MCF 10A (cell line): ENCODE measurements around the gene BICC1. TPM values are rescaled to one million over a fixed set of nuclear protein-coding genes. Genes with fewer than 3 reads are reported as not detected.
A peak's percentile ranks its signal among the peaks of the same experiment; 100 is the strongest.

Experiments used
- BruUV-seq: library from RNA; stranded (reverse); fragments of 400-500 nt; replicated peaks from 2 replicates; lab custom pipeline; 2021; lab: Mats Ljungman, UMichigan
- CTCF ChIA-PET: fragments of 300-600 bp; sonication (Branson Sonifier 250); formaldehyde crosslinking; extraction: SDS; loops from one replicate; lab custom pipeline; 2021; ENCODE audit warnings: antibody characterized with exemption, inconsistent platforms; lab: Yijun Ruan, JAX
- POLR2A ChIA-PET: fragments of 300-600, 350-650 bp; sonication (Branson Sonifier 250); formaldehyde crosslinking; extraction: SDS; loops from one replicate; lab custom pipeline; 2020; ENCODE audit warnings: antibody characterized with exemption, inconsistent platforms; lab: Yijun Ruan, JAX
- DNase-seq: peaks from one replicate; pipeline ENCODE4 v3.0.0-alpha.2; 2018; ENCODE audit not compliant: unreplicated experiment
- H3K27ac Mint-ChIP-seq: one replicate; pipeline ENCODE4 v1.8.0; 2022; ENCODE audit warnings: mild to moderate bottlenecking, low read depth, mixed read lengths; ENCODE audit not compliant: unreplicated experiment
- H3K27me3 Mint-ChIP-seq: one replicate; pipeline ENCODE4 v1.8.0; 2022; ENCODE audit warnings: mixed read lengths; ENCODE audit not compliant: insufficient read depth, unreplicated experiment
- H3K36me3 Mint-ChIP-seq: one replicate; pipeline ENCODE4 v1.8.0; 2022; ENCODE audit warnings: mild to moderate bottlenecking, moderate library complexity, mixed read lengths; ENCODE audit not compliant: insufficient read depth, unreplicated experiment
- H3K4me1 Mint-ChIP-seq: one replicate; pipeline ENCODE4 v1.8.0; 2022; ENCODE audit warnings: mixed read lengths; ENCODE audit not compliant: insufficient read depth, unreplicated experiment
- H3K4me3 Mint-ChIP-seq: one replicate; pipeline ENCODE4 v1.8.0; 2022; ENCODE audit warnings: mild to moderate bottlenecking, moderate library complexity, mixed read lengths; ENCODE audit not compliant: unreplicated experiment
- H3K9me3 Mint-ChIP-seq: one replicate; pipeline ENCODE4 v1.8.0; 2022; ENCODE audit warnings: mixed read lengths; ENCODE audit not compliant: unreplicated experiment
- intact Hi-C: fragments of 100-400 bp; cut with micrococcal nuclease; formaldehyde crosslinking; loops from 2 replicates; pipeline ENCODE4 v1.14.1; 2022
- total RNA-seq: library from RNA; stranded (reverse); gene quantifications from 2 replicates; pipeline ENCODE4 v1.2.3, GENCODE V29; 2022
- TF ChIP-seq, protein P1 (sequence below): fragments of 200-600 bp; IDR thresholded peaks from one replicate; pipeline ENCODE4 v1.8.0; 2022; ENCODE audit warnings: antibody characterized with exemption, mild to moderate bottlenecking; ENCODE audit not compliant: unreplicated experiment

BICC1 gene
- total RNA-seq, 1 experiment from 2014 or later: 15.6 TPM

DNA sequence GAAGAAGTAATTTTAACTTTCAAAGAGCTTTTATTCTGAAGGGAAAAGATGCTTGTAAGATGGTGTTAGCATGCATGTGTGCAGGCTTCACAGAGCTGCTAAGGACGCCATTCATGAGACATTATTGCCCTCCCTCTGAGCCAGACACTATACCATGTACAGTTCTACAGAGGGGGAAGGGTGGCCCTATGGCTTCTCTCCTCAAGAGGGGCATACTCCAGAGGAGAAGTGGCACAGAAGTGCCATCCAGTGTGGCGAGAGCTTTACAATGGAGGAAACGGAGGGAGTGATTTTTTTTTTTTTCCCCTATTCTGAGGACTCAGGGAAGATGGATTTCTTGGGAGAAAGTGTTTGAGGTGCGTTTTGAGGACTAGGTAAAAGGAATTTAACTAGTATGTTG, 119.5 kb downstream of the BICC1 start:
- intact Hi-C loops: no loop called here
- TF ChIP-seq, protein P1, sequence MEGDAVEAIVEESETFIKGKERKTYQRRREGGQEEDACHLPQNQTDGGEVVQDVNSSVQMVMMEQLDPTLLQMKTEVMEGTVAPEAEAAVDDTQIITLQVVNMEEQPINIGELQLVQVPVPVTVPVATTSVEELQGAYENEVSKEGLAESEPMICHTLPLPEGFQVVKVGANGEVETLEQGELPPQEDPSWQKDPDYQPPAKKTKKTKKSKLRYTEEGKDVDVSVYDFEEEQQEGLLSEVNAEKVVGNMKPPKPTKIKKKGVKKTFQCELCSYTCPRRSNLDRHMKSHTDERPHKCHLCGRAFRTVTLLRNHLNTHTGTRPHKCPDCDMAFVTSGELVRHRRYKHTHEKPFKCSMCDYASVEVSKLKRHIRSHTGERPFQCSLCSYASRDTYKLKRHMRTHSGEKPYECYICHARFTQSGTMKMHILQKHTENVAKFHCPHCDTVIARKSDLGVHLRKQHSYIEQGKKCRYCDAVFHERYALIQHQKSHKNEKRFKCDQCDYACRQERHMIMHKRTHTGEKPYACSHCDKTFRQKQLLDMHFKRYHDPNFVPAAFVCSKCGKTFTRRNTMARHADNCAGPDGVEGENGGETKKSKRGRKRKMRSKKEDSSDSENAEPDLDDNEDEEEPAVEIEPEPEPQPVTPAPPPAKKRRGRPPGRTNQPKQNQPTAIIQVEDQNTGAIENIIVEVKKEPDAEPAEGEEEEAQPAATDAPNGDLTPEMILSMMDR: no peak
- Mint-ChIP-seq H3K27ac (peak overlapping the region; percentile 23), H3K4me1 (peaks cover 20% of the 10 kb centered on the region), H3K36me3 (peaks cover 6% of the 10 kb centered on the region), H3K4me3 (no peak overlapping the region), H3K27me3 (no peaks in the 10 kb centered on the region), H3K9me3 (no peaks in the 10 kb centered on the region)
- CTCF ChIA-PET: interaction anchor here (0.7 to 1.4 kb wide), 3 partner anchors 97 to 218 kb away, joined by 3 to 5 read pairs (median 4); no protein-coding TSS in a partner anchor
- no TSS peak for BruUV-seq
- no peak for DNase-seq
- POLR2A ChIA-PET: interaction anchor here (0.6 kb wide), 1 partner anchor 164 kb away, joined by 3 read pairs; no protein-coding TSS in a partner anchor

DNA sequence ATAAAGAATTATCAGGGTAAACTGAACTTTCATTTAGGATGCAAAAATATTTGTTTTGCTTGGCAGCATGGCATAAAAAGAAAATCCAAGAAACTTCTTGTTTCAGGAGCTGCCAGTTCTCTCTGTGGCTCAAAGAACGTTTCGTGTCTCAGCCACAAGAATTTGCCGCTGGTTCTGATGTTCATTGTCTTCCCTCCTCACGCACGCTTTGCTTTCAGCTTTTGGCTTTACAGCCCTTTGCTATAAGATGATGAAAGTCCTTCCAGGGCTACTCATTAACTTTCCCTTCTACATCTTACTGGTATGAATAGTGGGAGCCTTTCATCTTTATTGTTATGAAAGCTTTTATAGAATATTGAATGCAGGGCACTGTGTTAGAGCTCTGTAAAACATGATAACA, 124.7 kb downstream of the BICC1 start:
- ChIA-PET CTCF (interaction anchor here (0.5 to 1.1 kb wide), 3 partner anchors 106 to 223 kb away, joined by 3 read pairs; no protein-coding TSS in a partner anchor), POLR2A (interaction anchor here (0.7 to 1.1 kb wide), 2 partner anchors 28 to 38 kb away, joined by 3 to 4 read pairs; no protein-coding TSS in a partner anchor)
- Mint-ChIP-seq H3K36me3 (peaks cover 6% of the 10 kb centered on the region), H3K27me3 (no peaks in the 10 kb centered on the region), H3K4me1 (peaks cover 40% of the 10 kb centered on the region), H3K4me3 (peak overlapping the region; percentile 43), H3K27ac (peak overlapping the region; percentile 77), H3K9me3 (no peaks in the 10 kb centered on the region)
- BruUV-seq: no TSS peak
- intact Hi-C loops: no loop called here
- no peak for DNase-seq
- TF ChIP-seq, protein P1: no peak

DNA sequence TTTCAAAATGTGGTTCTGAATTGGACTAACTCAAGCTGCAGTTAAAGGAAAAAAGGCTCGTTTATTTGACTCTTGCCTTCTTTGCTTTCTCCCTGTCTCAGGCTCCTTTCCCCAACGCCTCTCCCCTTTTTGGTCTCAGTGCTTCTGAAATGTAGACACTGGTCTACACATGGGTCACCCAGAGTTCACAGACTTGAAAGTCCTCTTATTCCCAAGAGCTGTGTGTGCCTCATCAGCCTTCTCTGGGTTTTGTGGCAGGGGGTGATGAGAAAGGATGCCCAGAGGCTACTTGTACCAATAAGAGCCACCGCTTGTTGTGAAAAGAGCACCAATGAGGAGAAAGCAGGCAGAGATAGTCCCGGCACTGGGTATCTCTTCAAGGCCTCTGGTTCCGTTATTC, 125.7 kb downstream of the BICC1 start:
- Mint-ChIP-seq H3K9me3 (no peaks in the 10 kb centered on the region), H3K4me3 (no peak overlapping the region), H3K36me3 (peaks cover 6% of the 10 kb centered on the region), H3K27me3 (no peaks in the 10 kb centered on the region), H3K4me1 (peaks cover 46% of the 10 kb centered on the region), H3K27ac (no peak overlapping the region)
- no peak for DNase-seq
- TF ChIP-seq, protein P1: no peak
- intact Hi-C loops: no loop called here
- CTCF ChIA-PET: interaction anchor here (0.6 to 7.0 kb wide), 4 partner anchors 74 to 224 kb away, joined by 3 to 129 read pairs (median 4); no protein-coding TSS in a partner anchor
- BruUV-seq: no TSS peak
- POLR2A ChIA-PET: interaction anchor here (0.6 to 1.1 kb wide), 6 partner anchors 8 to 969 kb away, joined by 3 to 5 read pairs (median 4); no protein-coding TSS in a partner anchor

DNA sequence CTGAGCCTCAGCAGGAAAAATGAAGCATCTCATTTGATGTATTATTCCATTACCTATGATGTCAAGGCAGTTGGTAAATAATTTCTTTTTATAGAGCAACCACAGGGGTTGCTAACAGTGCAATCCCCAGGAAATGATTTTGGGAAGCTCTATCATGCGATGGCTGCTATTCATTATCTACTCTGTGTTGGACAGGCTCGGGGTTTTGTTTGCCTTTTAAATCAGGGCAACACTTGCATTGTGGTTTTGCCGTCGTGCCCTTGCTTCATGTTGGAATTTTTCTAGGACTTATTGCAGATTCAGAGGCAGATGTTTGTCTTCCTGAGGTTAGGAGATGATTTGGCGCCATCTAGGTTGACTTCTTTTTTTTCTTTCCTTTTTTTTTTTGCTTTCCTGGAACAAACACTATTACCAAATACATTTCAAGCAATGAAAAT, 128.4 kb downstream of the BICC1 start:
- POLR2A ChIA-PET: interaction anchor here (0.6 to 5.4 kb wide), 12 partner anchors 11 to 374 kb away, joined by 3 to 47 read pairs (median 6); partner anchors contain the start of gene IPMK
- H3K4me1 Mint-ChIP-seq: peaks cover 63% of the 10 kb centered on the region
- DNase-seq: peak; percentile 86
- TF ChIP-seq, protein P1: peak; percentile 25
- peak overlapping the region; percentile 91 for H3K27ac Mint-ChIP-seq
- no peaks in the 10 kb centered on the region for H3K36me3 Mint-ChIP-seq
- H3K4me3 Mint-ChIP-seq: peak overlapping the region; percentile 62
- H3K27me3 Mint-ChIP-seq: no peaks in the 10 kb centered on the region
- intact Hi-C loops: loop anchor here (1.0 to 5.0 kb wide), 5 partner anchors 54 to 227 kb away; partner anchors contain the start of gene BICC1
- CTCF ChIA-PET: interaction anchor here (0.6 to 7.0 kb wide), 32 partner anchors 10 to 1370 kb away, joined by 3 to 129 read pairs (median 4); no protein-coding TSS in a partner anchor
- no peaks in the 10 kb centered on the region for H3K9me3 Mint-ChIP-seq
- BruUV-seq: no TSS peak
